Activated naive CD4-positive, alpha-beta T cell treated with anti-CD3 and anti-CD28 coated beads, Interleukin-2, amount 50 U/mL, for 24 hours (primary cell): ENCODE measurements around the gene MSI2.

Experiments
- H3K27ac Mint-ChIP-seq: one replicate; pipeline ENCODE4 v1.8.0; 2021; ENCODE audit warnings: mild to moderate bottlenecking, mixed read lengths
- H3K27me3 Mint-ChIP-seq: one replicate; pipeline ENCODE4 v1.8.0; 2021; ENCODE audit warnings: mixed read lengths
- H3K36me3 Mint-ChIP-seq: one replicate; pipeline ENCODE4 v1.8.0; 2021; ENCODE audit warnings: mixed read lengths
- H3K4me1 Mint-ChIP-seq: one replicate; pipeline ENCODE4 v1.8.0; 2021; ENCODE audit warnings: mixed read lengths
- H3K4me3 Mint-ChIP-seq: one replicate; pipeline ENCODE4 v1.8.0; 2021; ENCODE audit warnings: mild to moderate bottlenecking, mixed read lengths
- H3K9me3 Mint-ChIP-seq: one replicate; pipeline ENCODE4 v1.8.0; 2021; ENCODE audit warnings: mixed read lengths

The MSI2 gene

GRCh38 chr17:57308543-57309186 lies 52.3 kb downstream of the MSI2 start:
- peaks cover 9% of the 10 kb centered on the region for H3K36me3 Mint-ChIP-seq
- H3K4me3 Mint-ChIP-seq, result no peak overlapping the region
- H3K4me1 Mint-ChIP-seq, result peaks cover 26% of the 10 kb centered on the region
- no peaks in the 10 kb centered on the region for H3K27me3 Mint-ChIP-seq
- no peak overlapping the region for H3K27ac Mint-ChIP-seq
- H3K9me3 Mint-ChIP-seq, result no peaks in the 10 kb centered on the region

GRCh38 chr17:57309479-57309878 lies 53.2 kb downstream of the MSI2 start:
- H3K4me1 Mint-ChIP-seq, result peaks cover 30% of the 10 kb centered on the region
- H3K4me3 Mint-ChIP-seq, result no peak overlapping the region
- no peaks in the 10 kb centered on the region for H3K9me3 Mint-ChIP-seq
- H3K27ac Mint-ChIP-seq, result no peak overlapping the region
- H3K27me3 Mint-ChIP-seq, result no peaks in the 10 kb centered on the region
- H3K36me3 Mint-ChIP-seq, result peaks cover 10% of the 10 kb centered on the region

GRCh38 chr17:57311281-57312216 lies 55.2 kb downstream of the MSI2 start:
- Mint-ChIP-seq H3K9me3 (no peaks in the 10 kb centered on the region), H3K4me1 (peaks cover 24% of the 10 kb centered on the region), H3K27ac (no peak overlapping the region), H3K36me3 (peaks cover 10% of the 10 kb centered on the region), H3K4me3 (no peak overlapping the region), H3K27me3 (no peaks in the 10 kb centered on the region)

GRCh38 chr17:57312242-57312641 lies 55.9 kb downstream of the MSI2 start:
- H3K4me1 Mint-ChIP-seq, result peaks cover 24% of the 10 kb centered on the region
- no peaks in the 10 kb centered on the region for H3K27me3 Mint-ChIP-seq
- H3K36me3 Mint-ChIP-seq, result peaks cover 10% of the 10 kb centered on the region
- H3K9me3 Mint-ChIP-seq, result no peaks in the 10 kb centered on the region
- H3K4me3 Mint-ChIP-seq, result no peak overlapping the region
- no peak overlapping the region for H3K27ac Mint-ChIP-seq

- H3K36me3 Mint-ChIP-seq, result peaks cover 7% of the 10 kb centered on the region
- no peaks in the 10 kb centered on the region for H3K9me3 Mint-ChIP-seq
- H3K4me1 Mint-ChIP-seq, result peaks cover 24% of the 10 kb centered on the region
- H3K27ac Mint-ChIP-seq, result no peak overlapping the region
- no peak overlapping the region for H3K4me3 Mint-ChIP-seq
- H3K27me3 Mint-ChIP-seq, result no peaks in the 10 kb centered on the region
These were observed 56.9 kb downstream of the MSI2 start for GRCh38 chr17:57313097-57313835.

GRCh38 chr17:57315061-57316015 lies 59.0 kb downstream of the MSI2 start:
- Mint-ChIP-seq H3K4me1 (peaks cover 29% of the 10 kb centered on the region), H3K27ac (no peak overlapping the region), H3K27me3 (no peaks in the 10 kb centered on the region), H3K36me3 (peaks cover 7% of the 10 kb centered on the region), H3K9me3 (no peaks in the 10 kb centered on the region), H3K4me3 (no peak overlapping the region)

- peaks cover 24% of the 10 kb centered on the region for H3K4me1 Mint-ChIP-seq
- no peak overlapping the region for H3K27ac Mint-ChIP-seq
These were observed 60.0 kb downstream of the MSI2 start for GRCh38 chr17:57316361-57316760.

GRCh38 chr17:57317079-57317478 lies 60.8 kb downstream of the MSI2 start:
- Mint-ChIP-seq H3K4me3 (no peak overlapping the region), H3K27ac (no peak overlapping the region), H3K27me3 (no peaks in the 10 kb centered on the region), H3K4me1 (peaks cover 24% of the 10 kb centered on the region), H3K36me3 (peaks cover 8% of the 10 kb centered on the region), H3K9me3 (no peaks in the 10 kb centered on the region)

More at GRCh38 chr17:57316361-57316760, 60.0 kb downstream of the MSI2 start:
- H3K4me3 Mint-ChIP-seq, result no peak overlapping the region
- H3K9me3 Mint-ChIP-seq, result no peaks in the 10 kb centered on the region
- peaks cover 8% of the 10 kb centered on the region for H3K36me3 Mint-ChIP-seq
- H3K27me3 Mint-ChIP-seq, result no peaks in the 10 kb centered on the region

GRCh38 chr17:57318913-57319312 lies 62.6 kb downstream of the MSI2 start:
- Mint-ChIP-seq H3K4me3 (no peak overlapping the region), H3K36me3 (peaks cover 10% of the 10 kb centered on the region), H3K27me3 (no peaks in the 10 kb centered on the region), H3K27ac (no peak overlapping the region), H3K9me3 (no peaks in the 10 kb centered on the region), H3K4me1 (peaks cover 19% of the 10 kb centered on the region)

- peaks cover 16% of the 10 kb centered on the region for H3K4me1 Mint-ChIP-seq
- H3K36me3 Mint-ChIP-seq, result peaks cover 9% of the 10 kb centered on the region
- no peaks in the 10 kb centered on the region for H3K27me3 Mint-ChIP-seq
- H3K4me3 Mint-ChIP-seq, result no peak overlapping the region
- H3K9me3 Mint-ChIP-seq, result no peaks in the 10 kb centered on the region
- H3K27ac Mint-ChIP-seq, result no peak overlapping the region
These were observed 63.5 kb downstream of the MSI2 start for GRCh38 chr17:57319806-57320205.

- no peaks in the 10 kb centered on the region for H3K27me3 Mint-ChIP-seq
- peaks cover 21% of the 10 kb centered on the region for H3K36me3 Mint-ChIP-seq
- peaks cover 34% of the 10 kb centered on the region for H3K4me1 Mint-ChIP-seq
- H3K9me3 Mint-ChIP-seq, result no peaks in the 10 kb centered on the region
- no peak overlapping the region for H3K4me3 Mint-ChIP-seq
- no peak overlapping the region for H3K27ac Mint-ChIP-seq
These were observed 67.1 kb downstream of the MSI2 start for GRCh38 chr17:57323391-57323790.

- no peaks in the 10 kb centered on the region for H3K27me3 Mint-ChIP-seq
- H3K4me3 Mint-ChIP-seq, result no peak overlapping the region
- H3K4me1 Mint-ChIP-seq, result peaks cover 33% of the 10 kb centered on the region
- no peak overlapping the region for H3K27ac Mint-ChIP-seq
- peaks cover 19% of the 10 kb centered on the region for H3K36me3 Mint-ChIP-seq
- no peaks in the 10 kb centered on the region for H3K9me3 Mint-ChIP-seq
These were observed 67.7 kb downstream of the MSI2 start for GRCh38 chr17:57324060-57324459.

GRCh38 chr17:57324631-57325030 lies 68.3 kb downstream of the MSI2 start:
- no peaks in the 10 kb centered on the region for H3K9me3 Mint-ChIP-seq
- H3K27me3 Mint-ChIP-seq, result no peaks in the 10 kb centered on the region
- peaks cover 30% of the 10 kb centered on the region for H3K4me1 Mint-ChIP-seq
- H3K36me3 Mint-ChIP-seq, result peaks cover 20% of the 10 kb centered on the region
- no peak overlapping the region for H3K4me3 Mint-ChIP-seq
- no peak overlapping the region for H3K27ac Mint-ChIP-seq

GRCh38 chr17:57326336-57326735 lies 70.0 kb downstream of the MSI2 start:
- Mint-ChIP-seq H3K27ac (no peak overlapping the region), H3K4me3 (no peak overlapping the region), H3K4me1 (peaks cover 30% of the 10 kb centered on the region), H3K36me3 (peaks cover 19% of the 10 kb centered on the region), H3K27me3 (no peaks in the 10 kb centered on the region), H3K9me3 (no peaks in the 10 kb centered on the region)

- Mint-ChIP-seq H3K27me3 (no peaks in the 10 kb centered on the region), H3K36me3 (peaks cover 20% of the 10 kb centered on the region), H3K4me1 (peaks cover 30% of the 10 kb centered on the region), H3K9me3 (no peaks in the 10 kb centered on the region), H3K4me3 (no peak overlapping the region), H3K27ac (no peak overlapping the region)
These were observed 70.4 kb downstream of the MSI2 start for GRCh38 chr17:57326764-57327163.
